Measurements from ENCODE around the gene CSTPP1.
"Not testable (repeated sequence)": the region's sequence is repeated elsewhere in the genome, so short reads cannot be mapped to it uniquely, and the experiment has no call there.

The CSTPP1 gene

DNA sequence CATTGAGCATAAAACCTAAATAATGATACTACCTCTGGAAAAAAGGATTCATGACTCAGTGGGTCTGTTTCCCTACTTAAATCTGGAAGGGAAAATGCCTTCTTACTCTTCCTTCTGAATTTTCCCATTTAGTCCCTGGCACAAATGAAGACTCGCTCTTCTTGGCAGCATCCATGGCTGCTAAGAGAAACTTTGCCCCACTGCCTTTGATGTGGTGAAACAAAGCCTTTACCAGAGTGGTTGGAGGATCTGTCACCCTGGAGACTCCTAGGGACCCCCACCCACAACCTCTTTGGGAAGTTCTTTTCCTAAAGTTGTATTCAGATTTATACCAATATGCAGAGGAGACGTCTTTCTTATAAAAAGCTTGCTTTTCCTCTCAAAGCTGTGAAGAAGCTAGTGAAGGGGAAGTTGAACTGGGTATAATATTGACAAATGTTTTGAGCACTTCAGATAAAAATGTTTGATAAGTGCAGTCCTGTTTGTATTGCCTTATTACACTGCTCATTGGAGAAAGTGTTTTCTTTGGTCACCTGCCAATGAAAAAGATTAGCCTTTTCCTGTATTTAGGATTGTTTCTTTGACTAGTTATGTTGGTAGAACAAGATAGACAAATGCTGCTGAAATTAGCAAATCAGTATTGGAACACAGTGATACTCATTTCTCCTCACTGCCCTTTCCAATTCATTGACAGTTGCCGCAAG is 162.8 kb downstream of the CSTPP1 start:
- no peak for DNase-seq (ENCODE audit: low read depth in 2 of 2)

DNA sequence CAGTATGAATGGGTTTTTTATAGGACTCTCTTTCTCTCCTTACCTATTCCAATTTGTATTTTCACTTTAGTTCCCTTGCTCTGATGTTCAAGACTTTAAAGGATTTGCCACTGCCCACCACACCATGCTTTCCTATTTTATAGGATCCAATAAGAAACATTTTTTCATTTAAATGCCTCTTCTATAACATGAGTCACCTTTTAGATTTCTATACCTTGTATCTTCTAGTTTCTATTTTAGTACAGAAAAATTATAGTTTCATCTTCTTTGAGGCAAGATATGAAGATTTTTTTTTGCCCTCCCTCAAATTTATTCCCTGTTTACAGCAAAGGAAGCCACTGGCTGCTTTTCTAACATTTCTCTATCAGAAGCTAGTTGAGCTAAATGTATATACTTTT is 163.4 kb downstream of the CSTPP1 start:
- DNase-seq (ENCODE audit: low read depth in 2 of 2): no peak

DNA sequence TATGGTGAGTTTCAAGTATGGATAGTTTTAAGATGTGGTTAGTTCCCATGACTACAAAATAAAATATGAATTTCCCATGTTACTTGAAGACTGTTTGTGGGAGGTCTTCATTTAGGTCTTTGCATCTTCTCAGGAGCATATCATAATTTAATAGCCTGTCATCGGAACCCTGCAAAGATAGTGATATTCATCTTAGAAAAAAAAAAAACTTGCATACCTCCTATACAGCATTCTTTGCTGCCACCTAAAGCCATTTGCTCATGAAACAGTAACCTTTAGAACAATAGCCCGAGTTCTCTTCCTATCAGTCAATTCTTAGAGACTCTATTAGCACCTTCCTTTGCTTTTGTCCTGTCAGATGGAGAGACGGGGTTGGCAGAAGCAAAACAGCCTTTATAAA is 164.8 kb downstream of the CSTPP1 start:
- no peak for DNase-seq (ENCODE audit: low read depth in 2 of 2)

DNA sequence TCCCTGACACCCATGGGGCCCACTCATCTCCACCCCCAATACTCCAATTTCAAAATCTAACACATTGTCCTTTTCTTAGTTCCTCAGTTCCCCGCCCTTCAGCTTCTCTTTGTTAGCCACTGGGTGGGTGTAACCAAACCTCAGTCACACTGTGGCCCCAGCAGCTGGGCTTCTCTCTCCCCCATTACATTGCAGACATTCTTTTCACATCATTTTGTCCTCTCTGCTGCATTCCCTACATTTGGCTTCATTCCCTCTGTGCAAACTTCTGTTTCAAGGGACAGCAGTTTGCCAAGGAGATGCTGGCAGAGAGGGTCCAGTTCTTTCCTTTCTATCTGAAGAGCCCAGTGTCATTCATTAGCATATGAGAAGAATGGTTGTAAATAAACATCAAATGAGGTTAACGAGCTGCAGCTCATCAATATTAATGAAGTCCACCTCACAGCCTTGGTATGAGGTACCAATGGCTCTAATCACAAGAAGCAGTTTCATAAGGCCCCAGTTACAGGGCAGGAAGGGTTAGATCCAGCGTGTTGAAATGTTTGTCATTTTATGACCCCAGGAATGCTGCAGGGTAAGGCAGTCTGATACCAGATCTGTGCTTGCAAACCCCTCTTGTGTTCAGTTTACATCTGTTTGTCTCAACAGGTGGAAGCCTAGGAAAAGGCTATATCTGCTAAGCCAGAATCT is 167.8 kb downstream of the CSTPP1 start:
- DNase-seq (ENCODE audit: low read depth in 2 of 2): no peak

DNA sequence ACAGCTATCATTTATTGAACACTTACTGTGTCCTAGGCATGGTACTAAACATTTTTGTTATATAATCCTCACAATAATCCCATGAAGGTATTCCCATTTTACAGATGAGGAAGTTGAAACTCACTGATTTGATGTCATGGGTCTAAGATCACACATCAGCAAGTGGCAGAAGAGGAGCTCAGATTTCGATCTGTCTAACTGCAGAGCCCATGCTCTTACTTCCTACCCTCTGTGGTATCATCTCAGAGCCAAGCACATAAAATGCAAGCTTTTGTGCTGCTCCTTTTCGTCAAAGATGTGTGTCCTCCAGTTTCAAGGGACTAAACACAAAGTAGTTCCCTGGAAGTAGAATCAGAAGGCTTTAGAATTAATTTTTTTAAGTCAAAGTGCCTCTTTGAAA is 169.0 kb downstream of the CSTPP1 start:
- DNase-seq (ENCODE audit: low read depth in 2 of 2): no peak

DNA sequence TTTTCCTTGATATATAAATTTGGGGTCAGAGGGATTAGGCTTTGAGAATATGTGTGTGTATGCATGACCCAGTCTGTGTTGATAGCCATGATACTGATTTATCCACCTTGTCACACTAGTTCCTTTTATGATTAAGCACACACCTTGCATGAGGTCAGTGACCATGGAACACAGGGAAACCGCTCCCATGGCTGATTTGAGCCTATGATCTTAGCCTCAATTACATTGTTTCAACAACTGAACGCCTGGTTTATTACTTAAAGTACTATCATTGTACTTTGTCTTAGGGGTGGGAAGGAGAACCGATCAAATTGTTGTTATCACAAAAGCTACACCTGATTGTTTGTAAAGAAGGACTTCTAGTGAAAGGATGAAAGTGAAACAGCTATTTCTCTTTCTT is 169.4 kb downstream of the CSTPP1 start:
- DNase-seq (ENCODE audit: low read depth in 2 of 2): no peak

DNA sequence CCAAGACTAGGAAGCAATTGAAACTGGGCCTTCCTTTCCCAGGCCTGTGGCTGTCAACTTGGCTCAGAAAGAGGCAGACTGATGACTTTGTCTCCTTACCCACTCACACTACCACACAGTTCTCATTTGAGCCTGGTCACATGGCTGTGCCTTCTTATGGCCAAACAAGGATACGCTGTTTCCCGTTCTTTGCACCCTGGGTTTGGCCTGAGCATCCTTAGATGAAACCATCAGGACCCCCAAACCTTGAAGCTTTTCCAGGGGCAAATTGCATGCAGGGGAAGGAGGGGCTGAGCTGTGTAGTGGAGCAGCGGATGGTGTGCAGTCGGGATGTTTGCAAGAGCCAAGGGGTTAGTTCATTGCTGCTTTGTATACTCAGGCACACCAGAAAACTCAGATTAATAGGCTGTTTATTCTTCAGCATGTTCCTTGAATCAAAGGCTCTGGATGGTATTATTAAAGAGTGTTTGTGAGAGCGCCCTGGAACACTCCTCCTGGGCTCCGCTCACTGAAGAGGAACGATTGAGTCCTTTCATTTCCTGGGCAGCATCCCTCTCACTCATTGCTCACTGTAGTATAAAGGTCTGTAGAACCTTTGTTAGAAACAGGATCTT is 170.3 kb downstream of the CSTPP1 start:
- DNase-seq (ENCODE audit: low read depth in 2 of 2): no peak

DNA sequence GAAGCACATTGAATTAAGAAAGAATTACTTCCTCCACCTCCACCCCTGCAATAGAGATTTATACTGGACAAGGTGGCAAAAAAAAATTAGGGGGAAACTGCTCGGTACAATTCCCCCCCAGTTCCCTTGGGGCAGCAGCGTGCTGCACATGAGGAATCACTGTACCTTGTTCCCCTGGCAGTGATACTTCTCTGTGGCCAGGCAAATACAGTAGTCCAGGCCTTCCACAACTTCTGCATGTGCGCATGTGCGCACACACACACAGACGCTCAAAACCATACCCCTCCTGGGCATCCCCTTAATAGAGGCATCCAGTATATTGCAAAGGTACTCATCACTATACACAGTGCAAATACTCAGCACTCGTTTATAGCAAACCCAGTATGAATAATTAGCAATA is 171.2 kb downstream of the CSTPP1 start:
- DNase-seq (ENCODE audit: low read depth in 2 of 2): no peak

DNA sequence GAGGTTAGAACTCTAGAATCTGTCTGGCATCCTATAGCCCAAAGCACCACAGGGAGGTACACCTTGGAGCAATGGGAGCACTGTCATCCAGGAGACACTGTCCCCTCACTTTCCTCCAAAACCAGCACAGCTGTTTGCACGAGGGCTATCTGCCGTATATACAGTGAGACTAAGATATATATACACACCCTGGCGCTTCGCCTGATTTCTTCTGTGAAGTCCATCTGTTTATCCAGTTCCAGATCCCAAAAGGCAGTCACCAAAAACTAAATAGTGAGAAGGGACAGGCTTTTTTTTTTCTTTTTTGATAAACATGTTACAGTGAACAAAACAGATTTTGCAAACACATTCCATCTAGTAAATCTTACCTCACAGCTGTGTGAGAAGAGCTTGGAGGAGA is 171.7 kb downstream of the CSTPP1 start:
- no peak for DNase-seq (ENCODE audit: low read depth in 2 of 2)

DNA sequence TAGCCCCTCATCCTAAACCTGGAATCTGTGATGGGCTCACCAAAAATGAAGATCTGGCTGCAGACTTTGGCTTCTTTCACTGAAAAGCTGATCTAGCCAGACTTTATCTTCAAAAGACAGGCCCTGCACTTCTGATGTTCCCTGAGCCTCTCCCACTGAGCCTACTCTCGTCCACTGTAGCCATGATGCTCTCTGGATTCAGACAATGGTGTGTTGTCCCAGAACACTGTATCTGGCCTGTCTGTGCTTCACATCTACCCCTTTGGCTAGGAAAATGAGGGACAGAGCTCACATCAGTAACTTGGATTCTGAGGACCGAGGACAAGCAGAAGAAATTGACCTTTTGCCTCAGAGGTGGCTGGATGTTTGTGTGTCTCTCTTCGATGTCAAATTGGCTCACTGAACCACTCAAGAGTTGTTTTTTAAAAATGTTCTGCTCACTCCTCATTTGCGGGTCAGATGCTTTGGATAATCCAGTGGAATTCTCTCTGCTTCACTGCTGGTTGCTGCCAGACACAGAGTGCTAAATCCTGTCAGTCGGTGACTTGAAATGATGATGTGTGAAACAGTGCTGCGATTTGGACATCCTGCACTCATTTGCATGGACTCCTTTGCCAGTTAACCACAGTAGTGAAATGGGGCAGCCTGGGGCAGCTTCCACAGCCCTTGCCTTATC is 172.6 kb downstream of the CSTPP1 start:
- DNase-seq (ENCODE audit: low read depth in 2 of 2): no peak

DNA sequence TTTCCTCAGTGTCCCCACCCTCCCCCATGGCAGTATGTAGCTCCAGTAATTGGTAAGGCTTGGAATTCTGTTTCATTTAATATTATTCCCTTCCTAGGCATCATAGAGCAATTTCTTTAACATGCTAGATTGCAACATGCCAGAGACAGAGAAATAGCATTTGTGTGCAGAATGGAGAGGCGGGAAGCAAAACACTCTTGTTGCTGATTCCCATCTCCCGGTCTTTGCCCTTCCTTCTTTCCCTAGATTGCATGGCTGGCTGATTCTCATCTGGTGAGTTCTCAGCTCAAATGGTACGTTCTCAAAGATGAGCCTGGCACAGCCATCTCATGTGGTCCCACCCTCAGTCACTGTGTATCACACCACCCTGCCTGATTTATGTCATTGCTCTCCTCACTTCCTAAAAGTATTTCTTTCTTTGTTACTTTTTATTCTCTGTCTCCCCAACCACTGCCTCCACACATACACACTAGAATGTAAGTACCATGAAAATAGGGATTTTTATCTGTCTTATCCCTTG is 173.2 kb downstream of the CSTPP1 start:
- DNase-seq (ENCODE audit: low read depth in 2 of 2): no peak

DNA sequence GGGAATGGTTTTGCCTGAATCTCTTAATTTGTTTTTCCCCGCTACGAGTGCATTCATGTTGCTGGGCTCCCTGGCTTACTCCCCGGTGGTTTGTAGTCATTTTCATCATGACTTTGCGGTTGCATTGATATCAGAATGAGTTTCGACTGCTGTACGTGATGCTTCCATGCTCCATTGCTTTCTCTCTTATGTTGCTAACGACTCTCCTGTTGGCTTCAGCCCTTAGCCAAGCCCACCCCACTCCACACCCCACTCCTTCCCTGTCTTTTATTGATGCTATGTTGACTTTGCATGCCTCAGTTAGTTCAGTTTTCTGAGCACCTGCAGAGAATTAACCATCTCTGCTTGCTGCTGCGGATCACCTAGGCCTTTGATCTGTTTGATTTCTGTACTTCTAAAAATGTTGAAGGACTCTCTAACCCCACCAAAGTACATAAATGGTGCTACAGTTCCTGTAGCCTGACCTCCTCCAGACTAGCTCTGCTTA is 174.8 kb downstream of the CSTPP1 start:
- no peak for DNase-seq (ENCODE audit: low read depth in 2 of 2)

DNA sequence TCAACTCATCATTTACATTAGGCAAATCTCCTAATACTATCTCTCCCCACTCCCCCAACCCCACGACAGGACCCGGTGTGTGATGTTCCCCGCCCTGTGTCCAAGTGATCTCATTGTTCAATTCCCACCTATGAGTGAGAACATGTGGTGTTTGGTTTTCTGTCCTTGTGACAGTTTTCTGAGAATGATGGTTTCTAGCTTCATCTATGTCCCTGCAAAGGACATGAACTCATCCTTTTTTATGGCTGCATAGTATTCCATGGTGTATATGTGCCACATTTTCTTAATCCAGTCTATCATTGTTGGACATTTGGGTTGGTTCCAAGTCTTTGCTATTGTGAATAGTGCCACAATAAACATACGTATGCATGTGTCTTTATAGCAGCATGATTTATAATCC is 176.4 kb downstream of the CSTPP1 start:
- DNase-seq (ENCODE audit: low read depth in 2 of 2): not testable (repeated sequence)

DNA sequence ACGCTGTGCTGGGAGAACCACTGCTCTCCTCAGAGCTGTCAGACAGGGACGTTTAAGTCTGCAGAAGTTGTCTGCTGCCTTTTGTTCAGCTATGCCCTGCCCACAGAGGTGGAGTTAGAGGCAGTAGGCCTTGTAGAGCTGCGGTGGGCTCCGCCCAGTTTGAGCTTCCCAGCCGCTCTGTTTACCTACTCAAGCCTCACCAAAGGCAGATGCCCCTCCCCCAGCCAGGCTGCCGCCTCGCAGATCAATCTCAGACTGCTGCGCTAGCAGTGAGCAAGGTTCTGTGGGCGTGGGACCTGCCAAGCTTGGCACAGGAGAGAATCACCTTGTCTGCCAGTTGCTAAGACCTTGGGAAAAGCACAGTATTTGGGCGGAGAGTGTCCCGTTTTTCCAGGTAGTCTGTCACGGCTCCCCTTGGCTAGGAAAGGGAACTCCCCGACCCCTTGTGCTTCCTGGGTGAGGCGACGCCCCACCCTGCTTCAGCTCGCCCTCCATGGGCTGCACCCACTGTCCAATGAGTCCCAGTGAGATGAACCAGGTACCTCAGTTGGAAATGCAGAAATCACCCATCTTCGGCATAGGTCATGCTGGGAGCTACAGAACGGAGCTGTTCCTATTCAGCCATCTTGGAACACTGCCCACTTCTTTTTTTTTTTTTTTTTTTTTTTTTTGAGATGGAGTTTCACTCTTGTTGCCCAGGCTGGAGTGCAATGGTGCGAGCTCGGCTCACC is 182.6 kb downstream of the CSTPP1 start:
- DNase-seq (ENCODE audit: low read depth in 2 of 2): not testable (repeated sequence)

DNA sequence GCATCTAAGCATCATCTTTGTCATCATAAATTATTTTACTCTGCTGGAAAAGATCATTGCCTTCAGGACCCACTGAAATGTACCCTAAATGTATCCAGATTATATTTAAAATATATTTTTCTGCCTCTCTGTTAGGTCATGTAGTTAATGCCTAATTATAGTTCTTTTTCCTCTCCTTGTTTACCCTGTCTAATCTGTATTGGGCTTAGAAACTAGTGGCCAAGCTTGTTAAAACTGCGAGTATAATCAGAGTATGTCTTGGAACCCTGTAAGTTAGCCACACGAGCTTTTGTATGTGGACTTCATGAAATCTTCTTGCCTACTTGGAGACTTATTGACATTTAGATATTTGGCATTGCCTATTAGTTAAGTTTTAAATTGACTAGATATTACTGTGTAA is 184.5 kb downstream of the CSTPP1 start:
- DNase-seq (ENCODE audit: low read depth in 2 of 2): no peak

DNA sequence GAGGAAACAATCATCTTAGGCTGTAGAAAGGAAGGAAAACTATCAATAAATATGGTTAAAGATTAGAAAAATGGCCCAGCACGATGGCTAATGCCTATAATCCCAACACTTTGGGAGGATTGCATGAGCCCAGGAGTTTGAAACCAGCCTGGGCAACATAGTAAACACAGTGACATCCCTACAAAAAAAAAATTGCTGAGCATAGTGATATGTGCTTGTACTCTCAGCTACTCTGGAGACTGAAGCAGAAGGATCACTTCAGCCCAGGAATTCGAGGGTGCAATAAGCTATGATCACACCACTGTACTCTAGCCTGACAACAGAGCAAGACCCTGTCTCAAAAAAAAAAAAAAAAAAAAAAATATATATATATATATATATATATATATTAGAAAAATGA is 185.2 kb downstream of the CSTPP1 start:
- DNase-seq (ENCODE audit: low read depth in 2 of 2): no peak

DNA sequence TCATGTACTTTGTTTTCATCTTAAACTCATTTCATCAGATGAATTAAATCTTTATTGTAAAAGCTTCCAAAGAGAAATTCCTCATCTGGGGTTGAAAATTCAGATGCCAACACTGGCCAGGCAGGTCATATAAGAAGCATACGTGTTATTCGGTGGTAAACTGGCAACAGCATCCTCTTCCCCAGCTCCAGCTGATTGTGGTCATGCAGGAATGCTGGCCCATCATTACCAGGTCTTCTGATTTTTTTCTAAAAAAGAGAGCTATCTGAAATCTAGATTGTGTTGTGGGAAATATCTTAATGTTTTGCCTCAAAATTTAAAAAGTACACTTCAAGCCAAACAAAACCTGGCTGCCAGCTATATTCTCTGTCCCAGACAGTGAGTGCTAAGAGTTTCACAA is 186.5 kb downstream of the CSTPP1 start:
- no peak for DNase-seq (ENCODE audit: low read depth in 2 of 2)

DNA sequence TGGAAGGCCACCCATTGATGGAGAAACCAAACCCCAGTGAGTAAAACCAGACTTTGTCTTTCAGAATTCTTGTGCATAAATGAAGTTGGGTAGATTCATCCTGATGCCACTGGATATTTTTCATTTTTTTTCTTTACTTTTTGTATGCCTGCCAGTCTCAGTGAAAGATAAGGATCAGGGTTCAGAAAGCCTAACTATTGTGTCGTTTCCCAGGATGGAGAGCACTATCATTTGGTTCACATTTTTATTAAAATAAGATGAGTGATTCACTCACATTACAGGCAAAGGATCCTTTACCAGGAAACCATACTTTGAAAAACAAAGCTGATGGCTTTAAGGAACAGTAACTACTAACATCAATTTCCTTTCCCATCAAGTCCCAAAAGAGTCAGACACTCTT is 188.1 kb downstream of the CSTPP1 start:
- no peak for DNase-seq (ENCODE audit: low read depth in 2 of 2)

DNA sequence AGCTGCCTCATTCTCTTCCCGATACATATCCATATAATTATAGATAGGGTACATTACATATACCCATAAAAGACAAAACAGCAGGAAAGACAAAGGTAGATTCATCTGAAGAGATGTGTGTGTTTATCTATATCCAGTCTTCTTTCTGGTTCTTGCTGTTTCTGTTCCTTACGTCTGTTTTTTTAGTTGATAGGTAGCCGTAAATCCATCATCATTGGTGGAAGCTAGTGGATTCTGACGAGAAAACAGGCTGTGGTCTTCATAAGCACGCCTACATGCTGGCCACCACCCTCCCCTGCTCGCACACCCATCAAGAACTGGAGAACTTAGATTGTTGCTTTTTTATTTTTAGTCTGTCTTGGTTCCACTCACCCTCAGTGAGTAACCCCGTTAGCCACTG is 188.5 kb downstream of the CSTPP1 start:
- DNase-seq (ENCODE audit: low read depth in 2 of 2): no peak

DNA sequence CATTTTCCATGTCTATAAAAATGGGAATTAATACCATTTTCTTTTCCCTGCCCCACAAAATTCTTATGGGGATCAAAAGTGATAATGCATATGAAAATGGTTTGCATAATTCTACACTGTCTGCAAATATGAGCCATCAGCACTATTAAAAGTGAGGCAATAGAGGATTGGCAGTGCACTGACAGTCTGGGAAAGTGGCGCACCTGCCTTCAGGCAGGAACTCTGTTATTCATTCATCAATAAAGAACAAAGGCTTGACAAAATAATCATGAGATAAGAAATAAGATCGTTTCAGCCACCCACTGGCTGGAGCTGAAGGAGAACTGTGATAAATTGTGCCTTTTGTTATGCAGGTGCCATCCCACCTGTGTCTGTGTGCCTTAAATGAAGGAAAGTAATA is 190.7 kb downstream of the CSTPP1 start:
- no peak for DNase-seq (ENCODE audit: low read depth in 2 of 2)

DNA sequence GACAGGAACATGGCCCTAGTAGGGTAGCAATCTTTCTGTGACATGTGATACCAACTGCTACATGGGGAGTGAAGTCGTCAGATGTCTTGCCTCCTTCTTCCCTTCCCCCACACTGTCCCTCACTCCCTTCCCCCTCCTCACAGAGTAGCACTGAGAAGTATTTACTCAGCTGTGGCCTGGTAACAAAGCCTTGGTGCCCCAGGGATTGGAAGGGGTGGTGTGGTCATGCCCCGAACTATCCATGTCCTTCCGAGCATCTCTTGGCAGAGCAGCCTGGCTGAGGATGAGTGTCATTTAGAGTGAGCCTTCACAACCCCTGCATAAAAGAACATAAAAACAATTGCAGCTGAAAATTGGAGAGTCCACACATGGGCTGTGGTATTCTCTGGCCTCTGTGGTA is 194.0 kb downstream of the CSTPP1 start:
- no peak for DNase-seq (ENCODE audit: low read depth in 2 of 2)

DNA sequence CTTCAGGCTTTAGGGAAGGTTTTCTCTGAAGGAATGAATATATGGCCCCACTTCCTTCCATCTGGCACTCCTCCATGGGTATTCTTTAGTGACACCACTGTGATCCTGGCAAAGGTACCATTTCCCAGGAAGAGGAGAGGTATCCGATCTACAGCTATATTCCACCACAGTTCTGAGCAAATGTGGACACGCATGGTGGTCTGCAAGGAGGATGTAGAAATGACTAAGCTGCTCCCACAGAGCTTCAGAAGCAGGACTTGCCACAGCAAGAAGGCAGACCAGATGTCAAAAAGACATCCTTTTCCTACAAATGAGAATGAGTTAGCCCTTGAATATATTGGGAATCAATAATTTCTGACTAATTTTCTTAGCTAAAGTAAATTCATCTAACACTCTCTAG is 194.6 kb downstream of the CSTPP1 start:
- no peak for DNase-seq (ENCODE audit: low read depth in 2 of 2)

All from stimulated activated CD8-positive, alpha-beta memory T cell treated with anti-CD3 and anti-CD28 coated beads, Interleukin-2, amount 100 ng/mL, for 1 hour (primary cell).